Measurements from ENCODE around the gene CMAS. TPM values are rescaled to one million over a fixed set of nuclear protein-coding genes. Genes with fewer than 3 reads are reported as not detected.
"Not testable (repeated sequence)": the region's sequence is repeated elsewhere in the genome, so short reads cannot be mapped to it uniquely, and the experiment has no call there.

The CMAS gene
- total RNA-seq = 37.5 and 39.9 TPM in 2 replicates

DNA sequence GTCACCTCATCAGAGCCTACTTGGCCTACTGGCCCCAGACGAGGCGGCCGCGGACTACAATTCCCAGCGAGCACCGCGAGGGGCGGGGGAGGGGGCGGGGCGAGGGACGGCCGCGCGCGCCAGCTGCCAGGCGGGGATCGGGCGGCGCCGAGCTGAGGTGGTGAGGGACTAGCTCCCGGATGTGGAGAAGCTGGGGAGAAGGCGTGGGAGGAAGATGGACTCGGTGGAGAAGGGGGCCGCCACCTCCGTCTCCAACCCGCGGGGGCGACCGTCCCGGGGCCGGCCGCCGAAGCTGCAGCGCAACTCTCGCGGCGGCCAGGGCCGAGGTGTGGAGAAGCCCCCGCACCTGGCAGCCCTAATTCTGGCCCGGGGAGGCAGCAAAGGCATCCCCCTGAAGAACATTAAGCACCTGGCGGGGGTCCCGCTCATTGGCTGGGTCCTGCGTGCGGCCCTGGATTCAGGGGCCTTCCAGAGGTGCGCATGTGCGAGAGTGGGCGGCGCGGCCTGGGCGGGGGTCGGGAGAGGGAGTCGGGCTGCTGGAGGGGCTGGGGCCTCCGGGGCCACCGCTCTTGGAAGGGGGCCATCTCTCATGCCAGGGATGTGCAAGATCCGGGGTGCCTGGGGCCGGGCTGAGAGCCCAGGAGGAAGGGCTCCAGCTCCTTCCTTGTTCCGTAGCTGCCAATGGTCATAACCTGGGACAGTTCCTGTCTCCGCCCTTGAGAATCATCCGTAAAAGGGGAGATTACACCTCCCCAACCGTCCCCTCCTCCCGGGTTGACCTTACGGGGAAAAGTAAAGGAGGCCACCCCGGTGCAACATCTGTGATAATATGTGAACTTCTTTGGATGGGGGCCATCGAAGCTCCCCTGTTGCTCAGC lies at the start of gene CMAS:
CMAS (plus strand) TSS at position 129 of the 878 bp plus-strand sequence; CDS start at position 215, 86 bp downstream.
- intact Hi-C loops (cut with micrococcal nuclease) = loop anchor here (1.0 to 10.0 kb wide), 6 partner anchors 389 to 609 kb away; partner anchors contain the start of genes C2CD5, GOLT1B, LDHB and PYROXD1

DNA sequence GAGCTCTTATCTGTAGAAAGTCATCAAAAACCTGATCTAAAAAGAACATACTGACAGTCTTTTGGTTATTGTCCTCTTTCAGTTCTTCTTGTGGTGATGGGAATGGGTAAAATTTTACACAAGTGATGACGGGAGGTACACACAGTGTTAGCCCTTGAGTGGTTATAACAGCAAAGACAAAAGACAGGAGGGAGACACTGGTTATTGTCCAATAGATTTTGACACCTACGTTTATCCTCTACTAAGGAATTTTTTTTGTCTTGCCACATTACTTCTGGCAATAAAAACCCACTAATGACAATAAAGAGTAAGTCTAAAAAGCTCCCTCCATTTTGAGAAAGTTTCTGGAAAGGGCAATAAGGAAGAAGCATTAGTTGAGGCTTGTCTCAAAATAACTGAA lies 47.7 kb upstream of the CMAS start:
- intact Hi-C loops (cut with micrococcal nuclease) = no loop called here

DNA sequence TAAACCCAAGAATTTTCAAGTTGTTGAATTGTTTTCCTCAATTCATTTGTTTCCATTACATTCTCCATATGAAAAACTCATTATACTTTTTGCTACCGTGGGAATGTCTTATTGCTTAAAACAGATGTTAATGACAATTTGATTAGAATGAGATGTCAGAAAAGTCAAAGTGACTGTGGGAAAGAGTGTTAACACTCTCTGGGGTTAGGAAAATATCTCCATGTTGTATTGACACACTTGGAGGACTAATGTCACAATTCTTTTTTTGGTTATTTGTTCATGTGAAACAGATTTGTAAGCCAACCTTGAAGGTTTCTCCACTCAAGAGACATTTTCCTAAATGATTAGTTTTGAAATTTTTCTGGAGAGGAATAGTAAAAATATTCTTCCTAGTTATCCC lies 47.2 kb upstream of the CMAS start:
- intact Hi-C loops (cut with micrococcal nuclease) = no loop called here

DNA sequence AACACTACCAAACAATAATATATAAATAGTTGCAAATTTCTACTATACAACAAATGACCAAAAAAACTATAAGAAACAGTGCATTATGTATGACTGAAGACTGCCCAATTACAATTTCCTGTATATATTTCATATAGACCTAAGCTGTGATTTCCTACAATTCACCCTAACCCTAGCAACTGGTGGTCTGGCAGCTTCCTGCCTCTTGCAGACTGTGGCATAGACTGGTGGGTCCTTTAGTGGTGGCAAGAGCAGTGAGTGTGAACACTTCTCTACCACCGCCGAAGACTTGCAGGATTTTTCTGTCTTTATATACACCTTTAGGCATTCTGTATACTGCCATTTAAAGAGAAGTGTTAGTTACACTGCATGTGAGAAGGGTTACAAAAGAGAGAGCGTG lies 43.6 kb upstream of the CMAS start:
- intact Hi-C loops (cut with micrococcal nuclease) = no loop called here

DNA sequence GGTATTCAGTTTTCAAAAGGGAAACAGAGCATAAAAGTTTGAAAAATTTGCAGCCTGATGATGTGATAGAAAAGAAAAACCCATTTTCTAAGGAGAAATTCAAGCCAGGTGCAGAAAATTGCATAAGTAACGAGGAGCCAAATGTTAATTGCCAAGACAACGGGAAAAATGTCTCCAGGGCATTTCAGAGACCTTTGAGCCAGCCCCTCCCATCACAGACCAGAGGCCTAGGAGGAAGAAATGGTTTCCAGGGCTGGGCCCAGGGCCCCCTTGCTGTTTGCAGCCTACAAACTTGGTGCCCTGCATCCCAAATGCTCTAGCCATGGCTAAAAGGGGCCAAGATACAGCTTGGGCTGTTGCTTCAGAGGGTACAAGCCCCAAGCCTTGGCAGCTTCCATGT lies 38.2 kb upstream of the CMAS start:
- intact Hi-C loops (cut with micrococcal nuclease) = not testable (repeated sequence)

DNA sequence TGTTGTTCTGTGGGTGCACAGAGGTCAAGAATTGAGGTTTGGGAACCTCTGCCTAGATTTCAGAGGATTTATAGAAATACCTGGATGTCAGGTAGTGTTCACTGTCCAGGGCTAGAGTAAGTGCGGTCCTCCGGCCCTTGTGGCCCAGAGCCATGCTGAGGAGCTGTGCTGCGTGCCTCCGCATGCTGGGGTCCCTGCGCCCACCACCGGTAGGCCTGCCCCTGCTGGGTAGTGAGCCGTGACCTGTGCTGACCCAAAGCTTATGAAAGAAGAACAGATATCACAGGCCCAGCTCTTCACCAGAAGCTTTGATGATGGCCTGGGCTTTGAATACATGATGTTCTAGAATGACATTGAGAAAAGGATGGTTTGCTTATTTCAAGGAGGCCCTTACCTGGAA lies 37.8 kb upstream of the CMAS start:
- intact Hi-C loops (cut with micrococcal nuclease) = no loop called here

DNA sequence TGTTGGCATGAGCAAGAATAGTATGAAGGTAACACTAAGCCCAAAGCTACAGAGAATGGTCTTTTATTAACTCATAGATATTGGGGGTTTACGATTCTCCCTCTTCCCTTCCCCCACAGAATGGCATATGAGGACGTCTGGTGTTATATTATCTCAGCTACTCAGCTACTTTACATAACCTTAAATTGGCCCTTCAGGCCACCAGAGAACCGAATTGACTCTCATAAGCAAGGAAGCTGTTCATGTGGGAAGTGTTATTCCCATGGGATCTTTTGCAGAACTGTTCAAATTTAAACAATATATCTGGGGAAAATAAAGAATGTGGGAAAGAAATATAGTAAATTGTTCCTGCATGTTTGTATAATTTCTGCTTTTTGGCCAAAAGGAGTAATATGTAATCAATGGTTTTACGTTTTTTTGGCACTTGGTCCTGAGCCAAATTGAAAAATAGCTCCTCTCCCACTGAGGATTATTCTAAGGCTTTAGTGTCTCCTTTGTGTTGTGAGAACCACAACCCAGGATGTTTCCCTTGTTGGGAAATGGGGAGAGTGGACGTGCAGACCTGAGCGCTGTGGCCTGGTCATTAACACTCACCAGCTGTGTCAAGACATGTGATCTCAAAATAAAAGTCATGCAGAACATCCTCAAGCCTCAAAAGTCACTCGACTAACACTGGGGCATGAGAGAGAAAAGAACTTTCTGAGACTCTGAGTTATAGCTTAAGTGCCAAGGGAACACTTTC lies 31.8 kb upstream of the CMAS start:
- intact Hi-C loops (cut with micrococcal nuclease) = no loop called here

DNA sequence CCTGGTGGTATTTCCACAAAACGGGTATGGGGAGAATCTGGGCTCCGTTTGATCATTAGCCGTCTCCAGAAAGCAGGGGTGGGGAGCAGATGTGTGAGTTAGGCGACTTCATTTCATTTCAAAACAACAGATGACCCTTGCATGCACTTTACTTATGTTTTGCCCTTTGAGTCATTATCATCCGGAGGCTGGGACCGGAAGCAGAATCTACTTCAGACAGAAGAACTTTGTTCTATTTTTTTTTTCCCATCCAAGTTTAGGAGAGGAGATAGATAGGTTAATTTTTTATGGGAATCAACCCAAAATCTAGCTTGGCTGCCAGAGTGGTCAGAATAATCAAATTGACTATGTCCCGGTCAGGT lies 31.3 kb upstream of the CMAS start:
- intact Hi-C loops (cut with micrococcal nuclease) = no loop called here

DNA sequence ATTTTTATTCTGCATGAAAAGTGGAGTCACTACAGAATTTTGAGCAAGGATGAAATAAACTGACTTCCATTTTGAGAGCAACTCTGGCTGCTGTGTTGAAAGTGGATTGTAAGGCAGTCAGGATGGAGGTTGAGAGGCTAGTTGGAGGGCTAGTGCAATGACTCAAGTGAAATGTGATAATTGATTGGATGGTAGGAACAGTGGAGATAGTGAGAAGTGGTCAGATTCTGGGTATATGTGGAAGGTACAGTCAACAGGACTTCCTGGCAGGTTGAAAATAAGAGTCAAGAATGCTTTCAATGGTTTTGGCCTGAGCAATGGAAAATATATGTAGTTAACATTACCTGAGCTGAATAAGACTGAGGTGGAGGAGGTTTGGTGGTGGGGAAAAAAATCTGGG lies 29.0 kb upstream of the CMAS start:
- intact Hi-C loops (cut with micrococcal nuclease) = no loop called here

DNA sequence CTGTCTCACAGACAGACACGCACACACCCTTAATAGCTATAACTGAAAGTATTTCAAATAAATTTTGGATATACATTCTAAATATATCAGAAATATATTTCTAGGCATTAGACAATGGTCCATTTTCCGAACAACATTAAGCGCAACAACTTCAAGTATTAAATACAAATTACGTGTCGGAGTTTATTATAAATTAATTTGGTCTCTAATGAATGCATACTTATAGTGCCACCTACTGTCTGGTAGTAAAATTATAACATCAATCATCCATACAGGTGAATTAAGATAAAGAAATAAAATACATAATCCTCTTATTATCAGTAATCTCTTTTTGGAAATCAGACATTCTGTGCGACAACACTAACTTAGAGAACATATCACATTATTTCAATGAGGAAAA lies 27.2 kb upstream of the CMAS start:
- intact Hi-C loops (cut with micrococcal nuclease) = loop anchor here (1.0 kb wide), 1 partner anchor 321 kb away; no protein-coding TSS in a partner anchor

DNA sequence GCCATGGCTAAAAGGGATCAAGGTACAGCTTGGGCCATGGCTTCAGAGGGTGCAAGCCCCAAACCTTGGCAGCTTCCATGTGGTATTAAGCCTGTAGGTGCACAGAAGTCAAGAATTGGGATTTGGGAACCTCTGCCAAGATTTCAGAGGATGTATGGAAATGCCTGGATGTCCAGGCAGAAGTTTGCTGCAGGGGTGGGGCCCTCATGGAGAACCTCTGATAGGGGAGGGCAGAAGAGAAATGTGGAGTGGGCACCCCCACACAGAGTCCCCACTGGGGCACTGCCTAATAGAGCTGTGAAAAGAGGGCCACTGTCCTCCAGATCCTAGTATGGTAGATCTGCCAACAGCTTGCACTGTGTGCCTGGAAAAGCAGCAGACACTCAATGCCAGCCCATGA lies 22.5 kb upstream of the CMAS start:
- intact Hi-C loops (cut with micrococcal nuclease) = not testable (repeated sequence)

DNA sequence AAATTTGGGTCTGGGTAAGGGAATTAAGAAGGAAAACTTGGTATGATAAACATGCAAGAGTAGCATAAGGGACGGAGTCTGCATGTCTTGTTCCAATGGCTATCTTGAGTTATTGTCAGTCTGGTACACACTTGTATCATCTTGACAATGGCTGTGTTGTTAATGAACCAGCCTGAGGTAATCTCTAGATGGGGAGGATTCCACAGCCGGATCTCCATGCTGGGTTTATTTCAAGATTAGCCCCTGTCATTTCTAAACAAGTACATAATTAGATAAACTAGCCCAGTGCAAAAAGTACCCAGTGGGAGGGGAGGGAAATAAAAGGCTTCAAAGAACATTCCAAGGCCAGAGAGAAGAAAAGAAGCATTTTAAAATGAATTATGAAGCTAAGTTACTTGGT lies 16.5 kb upstream of the CMAS start:
- intact Hi-C loops (cut with micrococcal nuclease) = no loop called here

DNA sequence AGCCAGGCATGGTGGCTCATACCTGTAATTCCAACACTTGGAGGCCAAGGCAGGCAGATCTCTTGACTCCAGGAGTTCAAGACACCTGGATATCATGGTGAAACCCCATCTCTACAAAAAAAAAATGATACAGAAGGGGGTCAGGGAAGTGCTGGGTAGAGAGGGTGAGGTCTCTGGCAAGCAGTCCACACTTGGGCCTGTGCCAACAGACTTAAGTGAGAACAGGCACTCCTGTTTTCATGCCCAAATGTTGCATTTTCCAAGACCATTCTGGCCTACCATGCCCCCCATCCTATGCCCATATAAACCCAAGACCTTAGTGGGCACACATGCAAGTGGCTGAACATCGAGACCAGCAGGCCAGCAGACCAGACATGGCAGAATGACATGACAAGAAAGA lies 16.0 kb upstream of the CMAS start:
- intact Hi-C loops (cut with micrococcal nuclease) = no loop called here

DNA sequence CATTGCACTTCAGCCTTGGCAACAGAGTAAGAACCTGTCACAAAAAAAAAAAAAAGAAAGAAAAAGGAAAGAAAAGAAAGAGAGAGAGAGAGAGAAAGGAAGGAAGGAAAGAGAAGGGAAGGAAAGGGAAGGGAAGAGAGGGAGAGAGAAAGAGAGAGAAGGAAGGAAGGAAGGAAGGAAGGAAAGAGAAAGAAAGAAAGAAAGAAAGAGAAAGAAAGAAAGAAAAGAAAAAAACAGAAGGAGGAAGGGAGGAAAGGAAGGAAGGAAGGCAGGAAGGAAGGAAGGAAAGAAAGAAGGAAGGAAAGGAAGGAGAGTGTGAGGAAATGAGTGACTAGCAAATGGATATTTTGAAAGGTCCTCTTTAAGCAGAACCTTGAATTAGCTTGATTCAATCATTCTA lies 13.3 kb upstream of the CMAS start:
- intact Hi-C loops (cut with micrococcal nuclease) = no loop called here

DNA sequence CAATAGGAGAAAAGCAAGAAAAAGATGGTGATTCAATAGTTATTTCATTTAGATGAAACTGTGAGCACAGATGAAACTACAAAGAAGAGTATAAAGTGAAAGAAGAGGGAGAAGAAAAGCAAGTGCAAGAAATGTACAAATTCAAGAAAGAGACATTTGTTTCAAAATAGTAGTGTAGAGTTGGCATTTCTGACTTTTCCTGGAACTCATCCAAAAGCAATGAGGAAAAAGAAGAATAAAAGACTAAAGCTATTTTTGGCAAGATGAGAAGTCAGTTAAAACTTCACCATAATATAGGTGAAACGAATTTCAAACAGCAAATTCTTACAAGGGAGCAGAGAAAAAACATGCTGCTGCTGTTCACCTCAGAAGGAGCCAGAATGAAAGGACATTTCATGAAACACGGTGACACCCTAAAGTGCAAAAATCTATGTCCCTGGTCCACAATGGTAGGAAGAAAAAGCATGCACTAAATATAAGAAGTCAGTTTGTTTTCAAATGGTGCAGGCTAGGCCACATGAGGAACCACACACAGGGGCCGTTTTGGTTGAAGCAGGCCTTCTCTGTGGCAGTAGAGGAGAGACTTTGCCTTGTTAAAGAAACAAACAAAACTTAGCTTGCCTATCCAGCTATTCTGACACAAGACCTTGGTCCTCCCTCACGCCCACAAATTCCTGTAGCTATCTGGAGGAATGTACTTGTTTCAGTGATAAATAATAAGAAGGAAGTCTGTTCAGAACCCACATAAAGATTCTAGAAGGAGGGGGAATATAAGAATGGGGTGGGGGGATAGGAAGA lies 11.1 kb upstream of the CMAS start:
- intact Hi-C loops (cut with micrococcal nuclease) = no loop called here

DNA sequence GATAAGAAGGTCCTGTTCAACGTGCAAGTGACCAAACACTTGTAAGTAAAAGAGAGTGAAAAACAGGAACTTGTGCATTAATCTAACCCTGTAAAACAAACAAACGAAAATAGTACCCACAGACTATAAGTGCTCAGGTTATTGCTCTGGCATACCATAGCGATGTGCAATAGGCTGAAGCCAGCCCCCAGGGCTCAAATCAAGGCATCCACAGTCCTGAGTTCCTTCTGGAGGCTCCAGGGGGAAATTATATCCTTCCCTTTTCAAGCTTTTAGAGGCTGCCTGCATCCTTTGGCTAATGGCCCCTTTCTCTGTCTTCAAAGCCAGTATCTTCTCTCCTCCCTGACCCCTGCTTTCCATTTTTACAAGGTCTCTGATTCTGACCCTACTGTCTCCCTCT lies 8.1 kb upstream of the CMAS start:
- intact Hi-C loops (cut with micrococcal nuclease) = no loop called here

DNA sequence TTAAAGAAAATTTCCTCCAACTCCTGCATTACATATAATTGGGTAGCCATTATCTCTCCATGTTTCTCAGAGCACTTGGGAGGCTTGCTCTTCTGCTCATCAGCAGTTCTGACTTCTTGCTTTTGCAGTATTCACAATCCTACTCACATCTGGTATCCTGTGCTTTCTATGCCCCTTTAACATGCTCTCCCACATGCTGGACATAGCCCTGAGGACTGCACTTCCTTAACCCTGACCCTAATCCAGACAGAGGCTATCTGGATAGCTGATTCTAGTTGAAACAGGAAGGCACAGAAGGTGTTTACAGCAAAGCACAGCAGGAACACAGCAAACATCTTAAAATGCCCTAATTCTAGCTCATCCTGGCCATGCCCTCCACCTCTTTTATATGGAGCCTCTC lies 7.3 kb upstream of the CMAS start:
- intact Hi-C loops (cut with micrococcal nuclease) = no loop called here

DNA sequence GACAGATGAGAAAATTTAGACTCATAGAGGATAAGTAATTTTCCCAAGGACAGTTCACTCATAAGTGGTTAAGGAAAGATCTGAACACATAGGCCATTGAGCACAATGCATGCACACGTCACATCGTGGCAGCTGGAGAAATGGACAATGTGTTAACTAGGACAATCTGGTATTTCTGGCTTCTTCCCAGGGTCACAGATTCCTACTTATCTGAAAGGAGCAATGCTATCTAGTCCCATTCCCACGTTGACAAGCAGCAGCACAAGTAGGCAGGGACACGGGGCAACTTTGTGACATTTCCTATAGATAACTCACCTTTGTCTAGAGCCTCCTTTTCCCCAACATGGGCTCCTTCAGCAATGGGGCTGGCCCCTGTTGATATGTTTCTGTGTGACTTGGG lies 6.7 kb upstream of the CMAS start:
- intact Hi-C loops (cut with micrococcal nuclease) = no loop called here

DNA sequence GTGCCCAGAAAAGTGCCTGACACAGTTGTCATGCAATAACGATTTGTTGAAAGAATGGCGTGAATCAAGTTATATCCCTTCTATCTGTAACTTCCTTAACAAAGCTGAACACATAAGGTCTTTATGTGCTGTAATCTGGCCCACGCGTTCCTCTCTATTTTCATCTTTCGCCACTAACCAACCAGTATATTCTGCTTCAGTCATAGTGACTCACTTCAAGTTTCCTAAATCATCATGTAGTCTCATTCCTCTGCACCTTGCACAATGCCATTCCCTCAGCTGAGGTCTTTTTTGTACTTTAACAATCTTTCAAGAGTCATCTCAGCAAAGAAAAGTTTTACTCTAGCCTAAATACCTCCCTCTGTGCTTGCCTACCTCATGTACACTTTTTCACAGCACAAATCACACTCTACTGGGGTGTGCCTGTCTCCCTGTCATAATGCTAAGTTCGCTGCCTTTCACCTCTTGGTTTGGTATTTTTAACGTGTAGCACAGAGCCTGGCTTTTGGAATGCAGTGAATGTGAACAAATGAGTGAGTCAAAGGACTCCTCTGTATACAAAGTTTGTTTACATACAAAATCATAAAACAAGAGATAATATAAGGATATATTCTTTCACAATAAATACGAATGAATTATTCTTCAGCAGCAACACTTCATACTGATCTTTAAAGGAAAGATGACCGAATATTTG lies 2.9 kb upstream of the CMAS start:
- intact Hi-C loops (cut with micrococcal nuclease) = loop anchor here (10.0 kb wide), 1 partner anchor 428 kb away; no protein-coding TSS in a partner anchor

DNA sequence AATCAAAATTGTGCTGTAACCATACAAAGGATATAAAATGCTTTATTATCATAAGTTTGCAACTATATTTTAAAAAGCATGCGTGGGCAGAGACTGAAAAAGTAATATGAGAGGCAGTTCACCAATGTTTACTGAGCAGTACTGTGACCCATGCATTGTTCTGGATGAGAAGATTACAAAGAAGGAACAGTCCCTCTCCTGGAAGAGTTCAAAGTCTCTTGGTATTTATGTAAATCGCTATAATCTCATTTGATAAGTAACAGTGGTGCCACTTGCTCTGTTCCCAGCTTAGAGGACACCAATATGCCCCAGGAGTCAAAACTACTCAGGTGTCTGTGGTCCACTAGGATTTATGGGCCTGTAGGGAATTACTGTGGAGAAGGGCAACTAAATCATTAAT lies 2.1 kb upstream of the CMAS start:
- intact Hi-C loops (cut with micrococcal nuclease) = loop anchor here (10.0 kb wide), 1 partner anchor 429 kb away; no protein-coding TSS in a partner anchor

DNA sequence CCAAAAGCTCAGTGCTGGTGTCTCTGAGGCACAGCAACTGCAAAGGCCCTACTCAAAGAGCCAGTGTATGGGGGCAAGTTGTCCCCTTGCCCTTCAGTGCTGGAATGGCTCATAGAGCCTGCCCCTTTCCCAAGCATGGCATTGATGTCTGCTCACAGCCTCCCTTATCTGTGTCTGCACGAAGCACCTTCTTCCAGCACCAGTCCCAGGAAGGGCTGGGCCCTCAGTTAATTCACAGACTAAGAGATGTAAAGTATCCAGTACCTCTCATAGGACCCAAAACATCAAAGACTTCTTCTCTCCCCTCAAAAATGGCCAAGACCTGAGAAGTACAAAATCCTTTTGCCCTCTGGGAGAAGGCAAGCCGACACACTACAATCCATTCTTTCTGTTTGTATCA lies 1.6 kb upstream of the CMAS start:
- intact Hi-C loops (cut with micrococcal nuclease) = loop anchor here (10.0 kb wide), 1 partner anchor 430 kb away; no protein-coding TSS in a partner anchor

Measured in T-helper 2 cell treated with Interferon-gamma antibody and Interleukin-4, amounts not matched to agents 100 ng/mL and 5 ng/mL, for 36 hours (primary cell).